HFFc6 (cell line): ENCODE measurements around the gene ERP29. TPM values are rescaled to one million over a fixed set of nuclear protein-coding genes. Genes with fewer than 3 reads are reported as not detected.
"Not testable (repeated sequence)": the region's sequence is repeated elsewhere in the genome, so short reads cannot be mapped to it uniquely, and the experiment has no call there.

Source experiments
- DNase-seq: peaks from one replicate; pipeline ENCODE4 v3.0.0-alpha.2; 2018
- H3K27ac Mint-ChIP-seq: 2 replicates; pipeline ENCODE4 v1.8.0; 2020; ENCODE audit warnings: mild to moderate bottlenecking, mixed read lengths
- H3K27me3 Mint-ChIP-seq: 2 replicates; pipeline ENCODE4 v1.8.0; 2021; ENCODE audit warnings: mild to moderate bottlenecking, moderate library complexity, mixed read lengths; ENCODE audit not compliant: insufficient read depth
- H3K36me3 Mint-ChIP-seq: 2 replicates; pipeline ENCODE4 v1.8.0; 2021; ENCODE audit warnings: low read depth, mixed read lengths
- H3K4me1 Mint-ChIP-seq: 2 replicates; pipeline ENCODE4 v1.8.0; 2020; ENCODE audit warnings: low read depth, mixed read lengths
- H3K4me3 Mint-ChIP-seq: 2 replicates; pipeline ENCODE4 v1.8.0; 2020; ENCODE audit warnings: mild to moderate bottlenecking, moderate library complexity, mixed read lengths
- H3K9me3 Mint-ChIP-seq: 2 replicates; pipeline ENCODE4 v1.8.0; 2020; ENCODE audit warnings: mild to moderate bottlenecking, mixed read lengths
- total RNA-seq, 6 experiments: library from RNA; stranded (reverse); fragmentation: NEBNext Ultra II Directional; extraction: Animal tissue kit (Norgen Biotek cat#: 25700); gene quantifications; 2 replicates in 1 of 6; 3 replicates in 5 of 6; pipeline ENCODE4 v1.2.3, GENCODE V29; 2021
- TF ChIP-seq, protein P1 (sequence below): fragments of 200-600 bp; sonication (generic); IDR thresholded peaks from 2 replicates; pipeline ENCODE4 v1.5.0; 2021; ENCODE audit warnings: antibody characterized with exemption, mild to moderate bottlenecking

ERP29 gene
- total RNA-seq, 6 experiments from 2014 or later: 84.2 to 94.7 (median 88.4) TPM

DNA sequence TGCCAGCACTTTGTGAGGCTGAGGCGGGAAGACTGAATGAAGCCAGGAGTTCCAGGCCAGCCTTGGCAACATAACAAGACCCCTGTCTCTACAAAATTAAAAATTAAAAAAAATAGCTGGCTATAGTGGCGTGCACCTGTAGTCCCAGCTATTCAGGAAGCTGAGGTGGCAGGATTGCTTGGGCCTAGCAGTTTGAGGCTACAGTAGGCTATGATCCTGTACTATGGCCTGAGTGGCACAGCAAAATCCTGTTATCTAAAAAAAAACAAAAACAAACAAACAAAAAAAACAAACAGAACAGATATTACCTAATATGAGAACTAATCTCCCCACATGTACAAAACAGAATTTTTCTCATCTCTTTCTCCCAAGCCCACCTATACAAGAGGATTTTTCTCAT is 15.9 kb upstream of the ERP29 start:
- TF ChIP-seq, protein P1, sequence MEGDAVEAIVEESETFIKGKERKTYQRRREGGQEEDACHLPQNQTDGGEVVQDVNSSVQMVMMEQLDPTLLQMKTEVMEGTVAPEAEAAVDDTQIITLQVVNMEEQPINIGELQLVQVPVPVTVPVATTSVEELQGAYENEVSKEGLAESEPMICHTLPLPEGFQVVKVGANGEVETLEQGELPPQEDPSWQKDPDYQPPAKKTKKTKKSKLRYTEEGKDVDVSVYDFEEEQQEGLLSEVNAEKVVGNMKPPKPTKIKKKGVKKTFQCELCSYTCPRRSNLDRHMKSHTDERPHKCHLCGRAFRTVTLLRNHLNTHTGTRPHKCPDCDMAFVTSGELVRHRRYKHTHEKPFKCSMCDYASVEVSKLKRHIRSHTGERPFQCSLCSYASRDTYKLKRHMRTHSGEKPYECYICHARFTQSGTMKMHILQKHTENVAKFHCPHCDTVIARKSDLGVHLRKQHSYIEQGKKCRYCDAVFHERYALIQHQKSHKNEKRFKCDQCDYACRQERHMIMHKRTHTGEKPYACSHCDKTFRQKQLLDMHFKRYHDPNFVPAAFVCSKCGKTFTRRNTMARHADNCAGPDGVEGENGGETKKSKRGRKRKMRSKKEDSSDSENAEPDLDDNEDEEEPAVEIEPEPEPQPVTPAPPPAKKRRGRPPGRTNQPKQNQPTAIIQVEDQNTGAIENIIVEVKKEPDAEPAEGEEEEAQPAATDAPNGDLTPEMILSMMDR: no peak
- H3K36me3 Mint-ChIP-seq: no peaks in the 10 kb centered on the region

DNA sequence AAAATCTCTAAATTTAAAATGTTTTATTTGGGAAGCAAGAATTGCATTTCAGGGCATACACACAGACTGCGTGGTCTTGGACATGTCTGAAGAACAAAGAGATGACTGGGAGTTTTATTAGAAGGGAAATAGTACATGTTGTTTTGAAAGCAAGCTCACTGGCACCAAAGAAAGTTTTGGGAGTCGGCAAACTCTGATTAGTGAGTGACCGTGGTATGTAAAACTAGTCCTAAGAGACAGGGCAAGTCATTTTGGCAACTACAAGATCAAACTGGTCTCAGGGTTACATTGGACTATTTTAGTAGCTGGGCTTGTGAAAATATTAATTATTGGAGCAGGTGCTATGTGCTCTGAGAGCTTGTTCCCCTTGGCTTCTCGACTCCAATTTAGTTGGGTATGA is 15.2 kb upstream of the ERP29 start:
- no peak for DNase-seq
- Mint-ChIP-seq H3K4me3 (no peak overlapping the region), H3K27ac (no peak overlapping the region), H3K9me3 (no peaks in the 10 kb centered on the region), H3K36me3 (no peaks in the 10 kb centered on the region), H3K4me1 (peaks cover 6% of the 10 kb centered on the region), H3K27me3 (no peaks in the 10 kb centered on the region)
- TF ChIP-seq, protein P1: no peak

More for the DNA sequence above, 15.9 kb upstream of the ERP29 start:
- no peak for DNase-seq
- Mint-ChIP-seq H3K9me3 (no peaks in the 10 kb centered on the region), H3K4me1 (peaks cover 6% of the 10 kb centered on the region), H3K4me3 (no peak overlapping the region), H3K27me3 (no peaks in the 10 kb centered on the region), H3K27ac (no peak overlapping the region)

GRCh38 chr12:111999129-111999528 is 14.1 kb upstream of the ERP29 start:
- H3K4me1 Mint-ChIP-seq, H3K9me3 Mint-ChIP-seq, H3K27me3 Mint-ChIP-seq, H3K36me3 Mint-ChIP-seq, H3K4me3 Mint-ChIP-seq, DNase-seq, H3K27ac Mint-ChIP-seq: not testable (repeated sequence)

- H3K9me3 Mint-ChIP-seq: no peaks in the 10 kb centered on the region
- H3K4me1 Mint-ChIP-seq: peaks cover 11% of the 10 kb centered on the region
- no peak for DNase-seq
- TF ChIP-seq, protein P1: no peak
- no peaks in the 10 kb centered on the region for H3K36me3 Mint-ChIP-seq
- no peak overlapping the region for H3K27ac Mint-ChIP-seq
- H3K4me3 Mint-ChIP-seq: no peak overlapping the region
- no peaks in the 10 kb centered on the region for H3K27me3 Mint-ChIP-seq
Measured at GRCh38 chr12:112000820-112001219, 12.4 kb upstream of the ERP29 start.

- peak; percentile 30 for DNase-seq
- H3K36me3 Mint-ChIP-seq: no peaks in the 10 kb centered on the region
Measured at GRCh38 chr12:112001576-112001975, 11.7 kb upstream of the ERP29 start.

DNA sequence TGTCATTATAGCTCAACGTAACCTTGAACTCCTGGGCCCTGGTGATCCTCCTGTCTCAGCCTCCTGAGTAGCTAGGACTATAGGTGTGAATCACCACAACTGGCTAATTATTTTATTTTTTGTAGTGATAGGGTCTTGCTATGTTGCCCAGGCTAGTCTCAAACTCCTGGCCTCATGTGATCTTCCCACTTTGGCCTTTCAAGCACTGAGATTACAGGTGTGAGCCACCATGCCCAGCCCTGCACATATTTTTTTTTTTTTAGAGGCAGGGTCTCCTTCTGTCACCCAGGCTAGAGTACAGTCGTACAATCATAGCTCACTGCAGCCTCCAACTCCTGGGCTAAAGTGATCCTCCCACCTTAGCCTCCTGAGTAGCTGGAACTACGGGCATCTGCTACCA is 9.2 kb upstream of the ERP29 start:
- Mint-ChIP-seq H3K27me3 (no peaks in the 10 kb centered on the region), H3K4me3 (no peak overlapping the region), H3K9me3 (no peaks in the 10 kb centered on the region), H3K4me1 (peaks cover 18% of the 10 kb centered on the region), H3K27ac (no peak overlapping the region), H3K36me3 (no peaks in the 10 kb centered on the region)
- no peak for DNase-seq
- TF ChIP-seq, protein P1: no peak

More at GRCh38 chr12:112001576-112001975, 11.7 kb upstream of the ERP29 start:
- peaks cover 18% of the 10 kb centered on the region for H3K4me1 Mint-ChIP-seq
- TF ChIP-seq, protein P1: no peak
- H3K9me3 Mint-ChIP-seq: no peaks in the 10 kb centered on the region
- 0 out of 2 replicates have a peak overlapping the region, but pooled peaks have one; percentile 1 for H3K27ac Mint-ChIP-seq
- no peaks in the 10 kb centered on the region for H3K27me3 Mint-ChIP-seq
- no peak overlapping the region for H3K4me3 Mint-ChIP-seq
